Activated naive CD4-positive, alpha-beta T cell (primary cell): ENCODE data around the gene SERTAD2.

Source experiments
- DNase-seq, 4 experiments: peaks; one replicate each; lab custom pipeline; 2025; lab: John Stamatoyannopoulos, UW

Gene SERTAD2

DNA sequence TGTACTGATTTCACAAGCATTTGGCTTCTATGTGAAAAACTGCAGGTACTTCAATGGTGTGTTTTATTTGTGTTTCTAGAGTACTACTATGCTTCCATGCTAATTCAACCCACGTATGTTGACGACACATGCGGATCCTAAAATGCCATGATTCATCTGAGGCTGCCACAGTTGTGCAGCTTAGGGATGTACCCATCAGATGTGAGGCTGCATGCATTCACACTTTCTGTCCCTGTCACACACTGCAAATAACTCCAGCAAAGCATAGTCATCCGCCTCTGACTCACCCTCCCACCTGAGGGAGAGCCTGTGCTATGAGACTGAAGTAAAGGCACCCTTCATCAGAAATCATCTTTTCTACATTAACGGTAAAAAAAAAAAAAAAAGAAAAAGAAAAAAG is 22.1 kb upstream of the SERTAD2 start:
- peak in 2 of 4 experiments; percentile 2 to 22 for DNase-seq

- no peak for DNase-seq
Observed at GRCh38 chr2:64672708-64673107, 19.0 kb upstream of the SERTAD2 start.

GRCh38 chr2:64670047-64670446 is 16.3 kb upstream of the SERTAD2 start:
- DNase-seq, result no peak

GRCh38 chr2:64669288-64669687 is 15.6 kb upstream of the SERTAD2 start:
- DNase-seq, result no peak

DNA sequence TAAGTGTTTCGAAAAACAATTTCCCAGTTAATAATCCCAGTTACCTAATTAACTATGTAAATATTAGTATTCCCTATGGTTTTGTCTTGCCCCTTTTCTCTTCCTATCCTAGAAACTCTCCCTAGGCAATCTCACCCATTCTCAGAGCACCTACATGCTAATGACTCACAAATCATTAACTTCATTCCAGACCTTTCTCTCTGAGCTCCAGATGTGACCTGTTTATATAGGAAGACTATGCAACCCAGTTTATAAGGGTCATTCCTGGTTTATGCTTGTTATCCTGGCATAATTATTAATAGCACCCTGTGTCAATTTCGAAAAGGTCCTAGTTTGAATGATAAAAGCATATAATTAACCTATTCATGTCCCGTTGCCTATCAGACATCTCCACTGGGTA is 14.8 kb upstream of the SERTAD2 start:
- no peak for DNase-seq

GRCh38 chr2:64667535-64667934 is 13.8 kb upstream of the SERTAD2 start:
- DNase-seq, result no peak

GRCh38 chr2:64666810-64667438 is 13.2 kb upstream of the SERTAD2 start:
- DNase-seq, result no peak

GRCh38 chr2:64665709-64666108 is 12.0 kb upstream of the SERTAD2 start:
- DNase-seq, result no peak

DNA sequence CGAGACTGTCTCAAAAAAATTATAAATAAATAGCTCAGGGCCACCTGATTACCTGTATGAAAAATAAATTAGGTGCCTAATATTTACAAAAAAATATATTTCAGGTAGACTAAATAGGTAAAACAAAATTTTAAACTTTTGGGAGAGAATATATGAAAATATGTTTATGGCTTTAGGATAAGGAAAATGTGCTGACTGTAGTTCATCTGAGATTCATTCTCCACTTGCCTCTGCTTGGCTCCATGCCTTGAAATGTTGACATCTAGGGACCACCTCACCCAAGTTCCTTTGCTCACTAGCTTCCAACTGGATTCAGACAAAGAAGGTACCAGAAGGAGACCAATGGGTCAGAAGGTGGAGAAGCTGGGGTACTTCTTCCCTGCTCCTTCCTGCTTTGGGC is 9.7 kb upstream of the SERTAD2 start:
- no peak for DNase-seq

DNA sequence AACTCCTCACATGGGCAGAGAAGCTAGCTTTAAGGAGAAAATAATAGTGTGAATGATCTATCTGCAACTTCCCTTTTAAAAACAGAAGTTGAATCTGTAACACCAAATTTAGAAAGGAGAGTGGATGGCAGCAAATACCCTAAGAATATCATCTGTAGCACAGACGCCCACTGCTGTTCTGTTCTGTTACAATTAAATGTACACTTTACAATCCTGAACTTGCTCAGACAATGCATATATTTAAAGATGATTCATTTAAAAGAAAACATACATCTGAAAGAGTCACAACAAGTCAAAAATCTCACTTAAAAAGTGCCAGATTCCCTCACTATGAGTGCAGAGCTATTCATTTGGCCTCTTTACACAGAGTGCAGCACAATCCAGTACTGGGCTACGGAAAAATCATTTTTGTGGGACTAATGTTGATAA is 8.0 kb upstream of the SERTAD2 start:
- DNase-seq, result no peak

DNA sequence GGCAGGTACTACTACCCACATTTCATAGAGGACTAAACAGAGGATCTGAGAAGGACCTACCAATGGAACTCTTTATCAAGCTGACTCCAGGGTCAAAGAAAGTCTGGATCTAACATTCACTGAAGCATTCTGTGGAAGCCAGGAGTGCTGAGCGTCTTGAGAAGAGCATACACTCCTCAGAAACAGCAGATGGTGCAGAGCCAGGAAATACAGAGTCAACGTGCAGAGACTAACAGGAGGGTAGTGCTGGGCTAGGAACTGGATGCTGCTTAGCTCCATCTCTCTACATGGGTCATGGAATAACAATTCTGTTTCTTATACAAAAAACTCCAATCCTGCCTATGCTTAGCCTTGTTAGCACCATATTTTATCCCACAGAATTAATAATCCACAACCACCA is 5.5 kb upstream of the SERTAD2 start:
- no peak for DNase-seq

DNA sequence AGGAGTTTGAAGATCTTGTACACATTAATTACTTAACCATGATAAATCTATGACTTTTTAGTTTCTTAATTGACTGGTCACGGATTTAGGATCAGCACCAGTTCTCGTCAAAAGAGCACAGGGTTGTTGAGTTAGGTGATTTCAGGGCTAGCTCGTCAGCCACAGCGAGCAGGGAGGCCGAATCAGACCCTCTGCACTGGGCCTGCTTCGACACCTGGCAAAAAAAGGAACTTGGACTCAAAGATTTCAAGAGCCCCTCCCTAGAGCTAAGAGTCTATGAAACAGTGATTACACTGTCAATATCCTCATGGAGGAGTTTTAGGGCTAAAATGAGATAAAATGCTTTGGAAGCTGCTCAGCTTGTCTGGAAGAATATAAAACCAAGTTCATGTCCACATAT is 4.6 kb upstream of the SERTAD2 start:
- no peak for DNase-seq

DNA sequence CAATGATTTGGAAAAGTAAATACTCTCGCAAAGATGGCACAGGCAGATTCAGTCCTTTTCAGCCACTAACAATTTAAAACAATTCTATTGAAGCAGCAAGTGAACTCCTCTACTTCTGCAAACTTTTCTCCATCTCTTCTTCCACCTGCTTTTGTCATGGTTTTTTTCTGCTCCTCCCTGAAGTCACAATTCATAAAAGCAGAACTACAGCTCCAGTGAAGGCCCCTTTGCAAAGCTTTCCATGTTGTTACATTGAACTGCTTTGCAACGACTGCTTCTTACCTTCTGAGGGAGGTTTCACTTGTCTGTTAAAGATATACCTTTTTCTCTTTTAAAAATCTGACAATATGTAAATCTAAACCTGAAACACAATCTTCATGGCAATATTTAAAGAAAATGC is 3.7 kb upstream of the SERTAD2 start:
- no peak for DNase-seq

DNA sequence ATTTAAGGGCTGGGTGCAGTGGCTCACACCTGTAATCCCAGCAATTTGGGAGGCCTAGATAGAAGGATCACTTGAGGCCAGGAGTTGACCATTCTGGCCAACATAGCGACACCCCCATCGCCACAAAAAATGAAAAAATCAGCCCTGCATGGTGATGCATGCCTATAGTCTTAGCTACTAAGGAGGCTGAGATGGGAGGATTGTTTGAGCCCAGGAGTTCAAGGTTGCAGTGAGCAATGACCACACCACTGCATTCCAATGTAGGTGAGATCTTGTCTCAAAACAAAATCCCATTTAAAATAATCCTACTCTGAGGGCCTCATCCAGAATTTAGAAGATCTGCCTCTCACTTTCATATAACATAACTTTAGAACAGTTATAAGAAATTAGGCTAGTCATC is 2.7 kb upstream of the SERTAD2 start:
- no peak for DNase-seq

DNA sequence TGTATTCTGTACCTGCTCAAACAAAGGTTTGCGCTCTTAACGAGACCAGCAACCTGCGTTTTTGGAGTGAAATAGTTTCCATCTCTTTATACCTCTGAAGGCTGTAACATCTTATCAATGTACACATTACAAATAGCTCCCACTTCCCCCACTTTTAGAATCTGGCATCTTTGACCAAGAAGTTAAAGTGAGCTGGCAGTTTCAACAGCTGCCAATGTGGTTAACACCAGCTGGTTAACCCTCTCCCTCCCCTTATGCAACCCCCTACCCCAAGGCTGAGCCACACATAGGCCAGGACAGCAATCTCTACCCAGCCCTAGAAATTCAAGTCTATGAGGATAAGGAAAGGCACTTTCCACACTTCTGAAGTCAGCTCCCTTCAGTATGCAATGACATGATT is 2.2 kb upstream of the SERTAD2 start:
- DNase-seq, result no peak

DNA sequence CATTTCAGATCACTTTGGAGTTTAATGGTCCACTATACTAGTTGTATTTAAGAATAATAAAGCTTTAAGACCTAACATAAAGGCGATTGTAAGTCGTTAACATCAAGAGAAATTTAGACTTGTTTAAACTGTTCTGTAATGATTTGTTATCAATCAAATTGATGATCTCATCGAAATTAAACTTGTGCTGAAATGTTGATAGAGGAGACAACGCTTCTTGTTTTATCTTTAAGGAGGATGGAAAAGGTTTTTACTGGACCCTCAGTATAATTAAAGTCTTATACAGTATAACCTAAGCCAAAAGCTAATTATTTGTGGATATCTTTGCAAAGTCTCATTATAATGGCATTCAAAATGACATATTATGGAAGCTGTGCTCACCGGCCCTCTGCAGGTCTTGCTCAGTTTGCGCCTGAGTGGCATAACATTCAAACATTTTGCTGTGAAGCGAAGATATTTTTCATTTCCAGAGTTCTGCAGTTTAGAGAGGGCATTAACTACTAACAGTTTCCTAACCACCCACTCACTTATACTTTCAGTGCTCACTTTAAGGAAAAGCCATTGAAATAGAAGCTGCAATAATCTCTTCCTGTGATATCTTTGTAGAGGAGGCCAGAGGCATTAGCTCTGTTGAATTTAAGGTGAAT is 1.4 kb upstream of the SERTAD2 start:
- DNase-seq, result no peak

- DNase-seq, result peak in 3 of 4 experiments; percentile 32 to 53 (median 41)
Observed at GRCh38 chr2:64654063-64654811, 524 bp upstream of the SERTAD2 start.

GRCh38 chr2:64652231-64653108 is 1.2 kb downstream of the SERTAD2 start:
- no peak for DNase-seq

- no peak for DNase-seq
Observed at GRCh38 chr2:64651590-64651989, 2.1 kb downstream of the SERTAD2 start.

GRCh38 chr2:64650722-64651338 is 2.9 kb downstream of the SERTAD2 start:
- DNase-seq, result no peak

DNA sequence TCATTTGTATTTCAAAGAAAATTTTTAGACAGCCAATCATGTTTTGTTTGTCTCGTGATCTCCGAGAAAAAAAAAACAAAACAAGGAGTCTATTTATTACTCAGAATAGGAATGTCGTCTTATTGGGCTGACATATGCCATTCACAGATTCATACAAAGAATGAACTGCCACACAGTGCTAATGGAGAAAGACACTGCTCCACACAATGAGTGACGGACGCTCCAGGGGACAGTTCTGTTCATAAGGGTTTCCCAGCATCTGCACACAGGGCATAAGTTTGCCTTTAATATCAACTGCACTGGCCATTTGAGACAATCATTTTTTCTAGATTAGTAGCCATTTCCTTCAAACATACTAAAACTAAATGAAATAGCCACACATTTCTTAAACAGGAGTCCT is 3.4 kb downstream of the SERTAD2 start:
- no peak for DNase-seq

DNA sequence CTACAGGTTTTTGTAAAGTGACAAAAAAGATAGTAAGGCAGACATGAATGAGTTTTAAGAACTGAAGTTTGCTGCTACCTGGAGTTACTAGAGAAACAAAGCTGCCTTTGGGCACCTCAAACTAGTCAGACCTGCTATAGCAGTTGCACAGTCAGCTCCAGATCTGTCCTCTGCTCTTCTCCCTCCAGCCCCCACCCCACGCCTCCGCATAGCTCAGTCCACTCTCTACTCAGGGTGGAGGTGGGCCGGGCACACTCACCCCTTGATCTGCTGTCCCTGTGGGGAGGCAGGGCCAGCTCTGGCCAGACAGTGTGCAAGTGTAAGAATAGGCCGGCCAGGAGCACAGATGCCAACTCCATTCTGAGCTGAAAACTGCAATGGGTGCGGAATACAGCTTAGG is 4.1 kb downstream of the SERTAD2 start:
- DNase-seq, result no peak
